Measurements from ENCODE around the gene CCDC138.

DNA sequence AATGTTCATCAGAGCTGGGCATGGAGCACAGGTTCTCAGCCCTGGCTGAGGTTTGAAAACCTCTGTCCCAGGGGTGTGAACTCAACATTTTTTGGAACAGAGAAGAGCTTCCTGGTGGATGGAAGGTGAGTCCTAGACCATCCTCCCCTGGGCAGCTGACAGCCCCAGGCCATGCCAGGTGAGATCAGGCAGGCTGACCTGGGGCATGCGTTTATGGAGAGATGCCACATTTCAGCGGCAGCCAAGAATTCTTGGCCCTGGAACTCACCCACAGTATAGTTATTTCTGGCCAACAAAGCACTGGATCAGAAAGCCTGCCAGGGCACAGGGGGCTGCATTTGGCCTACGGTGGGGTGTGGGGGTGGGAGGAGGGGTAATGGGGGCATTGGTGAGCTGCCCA is 118.6 kb downstream of the CCDC138 start:
- TF ChIP-seq, protein P1, sequence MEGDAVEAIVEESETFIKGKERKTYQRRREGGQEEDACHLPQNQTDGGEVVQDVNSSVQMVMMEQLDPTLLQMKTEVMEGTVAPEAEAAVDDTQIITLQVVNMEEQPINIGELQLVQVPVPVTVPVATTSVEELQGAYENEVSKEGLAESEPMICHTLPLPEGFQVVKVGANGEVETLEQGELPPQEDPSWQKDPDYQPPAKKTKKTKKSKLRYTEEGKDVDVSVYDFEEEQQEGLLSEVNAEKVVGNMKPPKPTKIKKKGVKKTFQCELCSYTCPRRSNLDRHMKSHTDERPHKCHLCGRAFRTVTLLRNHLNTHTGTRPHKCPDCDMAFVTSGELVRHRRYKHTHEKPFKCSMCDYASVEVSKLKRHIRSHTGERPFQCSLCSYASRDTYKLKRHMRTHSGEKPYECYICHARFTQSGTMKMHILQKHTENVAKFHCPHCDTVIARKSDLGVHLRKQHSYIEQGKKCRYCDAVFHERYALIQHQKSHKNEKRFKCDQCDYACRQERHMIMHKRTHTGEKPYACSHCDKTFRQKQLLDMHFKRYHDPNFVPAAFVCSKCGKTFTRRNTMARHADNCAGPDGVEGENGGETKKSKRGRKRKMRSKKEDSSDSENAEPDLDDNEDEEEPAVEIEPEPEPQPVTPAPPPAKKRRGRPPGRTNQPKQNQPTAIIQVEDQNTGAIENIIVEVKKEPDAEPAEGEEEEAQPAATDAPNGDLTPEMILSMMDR (IDR thresholded peaks at IDR 0.05), result no peak
- TF ChIP-seq POLR2A (IDR thresholded peaks at IDR 0.05), result no peak

Measured in gastroesophageal sphincter (tissue), 3 donors.